H1 (cell line): Measurements from ENCODE around the gene LAMC1.

Source experiments
- CTCF ChIP-seq, 3 experiments: IDR thresholded peaks; 1 replicate in 2 of 3; 2 replicates in 1 of 3; pipeline versions ENCODE4 v1.5.1 to v1.6.1; 2011; ENCODE audit warnings: low read length in 3 of 3, mild to moderate bottlenecking in 3 of 3, inconsistent platforms in 2 of 3, low read depth in 1 of 3, moderate library complexity in 1 of 3; ENCODE audit not compliant: insufficient read depth in 1 of 3; ENCODE audit errors: control extremely low read depth in 1 of 3
- EP300 ChIP-seq, 2 experiments: IDR thresholded peaks; 1 replicate in 1 of 2; 2 replicates in 1 of 2; pipeline ENCODE4 v1.6.1; 2011 to 2012; ENCODE audit warnings: low read depth in 2 of 2, low read length in 2 of 2, mild to moderate bottlenecking in 2 of 2, borderline replicate concordance in 1 of 2, inconsistent platforms in 1 of 2, moderate library complexity in 1 of 2
- EZH2 ChIP-seq: fragments of 200-600 bp; sonication (generic); IDR thresholded peaks from 2 replicates; pipeline ENCODE4 v1.7.1; 2012; ENCODE audit warnings: low read depth, mild to moderate bottlenecking, moderate library complexity, low read length, inconsistent platforms; ENCODE audit not compliant: severe bottlenecking
- HDAC2 ChIP-seq, 2 experiments: fragments of 300-600 bp in 1 of 2; sonication (generic) in 1 of 2; IDR thresholded peaks; 2 replicates each; pipeline ENCODE4 v1.6.1; 2011 to 2012; ENCODE audit warnings: low read depth in 2 of 2, low read length in 2 of 2, mild to moderate bottlenecking in 2 of 2, moderate library complexity in 2 of 2, borderline replicate concordance in 1 of 2, inconsistent platforms in 1 of 2
- POLR2AphosphoS5 ChIP-seq: IDR thresholded peaks from 2 replicates; pipeline ENCODE4 v1.6.1; 2011; ENCODE audit warnings: low read depth, low read length
- RAD21 ChIP-seq, 2 experiments: IDR thresholded peaks in 1 of 2; conservative IDR thresholded peaks in 1 of 2; 2 replicates each; pipeline ENCODE4 v1.6.1; 2011; ENCODE audit warnings: low read depth in 2 of 2, low read length in 2 of 2, improper control_type of control experiment in 1 of 2, inconsistent platforms in 1 of 2, mild to moderate bottlenecking in 1 of 2, moderate library complexity in 1 of 2
- RNF2 ChIP-seq: fragments of 200-900, 300-1000 bp; sonication (generic); IDR thresholded peaks from 2 replicates; pipeline ENCODE4 v1.7.1; 2016; ENCODE audit warnings: borderline replicate concordance, low read depth, mild to moderate bottlenecking, antibody characterized with exemption, low read length; ENCODE audit not compliant: poor library complexity, severe bottlenecking; ENCODE audit errors: missing control alignments
- SRF ChIP-seq: IDR thresholded peaks from 2 replicates; pipeline ENCODE4 v1.6.1; 2011; ENCODE audit warnings: mild to moderate bottlenecking, low read depth, low read length, moderate library complexity
- TAF1 ChIP-seq: IDR thresholded peaks from 2 replicates; pipeline ENCODE4 v1.6.1; 2011; ENCODE audit warnings: mild to moderate bottlenecking, low read depth, low read length
- ZNF274 ChIP-seq: IDR thresholded peaks from 2 replicates; pipeline ENCODE4 v1.7.0; 2012; ENCODE audit warnings: low read length, borderline replicate concordance; ENCODE audit errors: extremely low read depth

GRCh38 chr1:183039330-183039729 lies 16.1 kb downstream of the LAMC1 start:
- TF ChIP-seq TAF1 (no peak), EP300 (IDR thresholded peaks at IDR 0.05; ENCODE audit: borderline replicate concordance in 1 of 2, low read depth in 2 of 2, low read length in 2 of 2) (no peak), RNF2 (no peak), ZNF274 (no peak), SRF (no peak), CTCF (IDR thresholded peaks at IDR 0.05; ENCODE audit: control extremely low read depth in 1 of 3, insufficient read depth in 1 of 3, low read depth in 1 of 3, low read length in 3 of 3) (no peak), POLR2AphosphoS5 (no peak), EZH2 (no peak), HDAC2 (IDR thresholded peaks at IDR 0.05; ENCODE audit: borderline replicate concordance in 1 of 2, low read depth in 2 of 2, low read length in 2 of 2) (no peak), RAD21 (IDR thresholded peaks at IDR 0.05 in 1 of 2, conservative IDR thresholded peaks at IDR 0.05 in 1 of 2; ENCODE audit: low read depth in 2 of 2, low read length in 2 of 2) (no peak)
